Naive thymus-derived CD4-positive, alpha-beta T cell (primary cell): ENCODE measurements around the gene WDFY1. TPM values are rescaled to one million over a fixed set of nuclear protein-coding genes. Genes with fewer than 3 reads are reported as not detected.
"Not testable (repeated sequence)": the region's sequence is repeated elsewhere in the genome, so short reads cannot be mapped to it uniquely, and the experiment has no call there.

Source experiments
- ATAC-seq: fragments of 150-1000 bp; cut with Tn5 transposase; 2 replicates; pipeline ENCODE4 v1.10.0; 2021; ENCODE audit warnings: mild to moderate bottlenecking, moderate library complexity
- CTCF ChIA-PET: fragments of 350-600 bp; sonication (Branson Sonifier 250); formaldehyde crosslinking; loops from one replicate; lab custom pipeline; 2021; ENCODE audit warnings: antibody characterized with exemption; lab: Charles Lee
- POLR2A ChIA-PET: fragments of 350-600 bp; sonication (Branson Sonifier 250); formaldehyde crosslinking; loops from one replicate; lab custom pipeline; 2021; ENCODE audit warnings: antibody characterized with exemption, inconsistent platforms; lab: Charles Lee
- DNase-seq, 9 donors: peaks; one replicate each; pipeline versions ENCODE4 v3.0.0 to v3.0.0-alpha.2; 2020 to 2022; ENCODE audit warnings: mixed read lengths in 1 of 9
- H3K27ac ChIP-seq: one replicate; pipeline ENCODE4 v1.7.0; 2013; ENCODE audit warnings: mild to moderate bottlenecking, low read depth, low read length, moderate library complexity
- H3K27me3 ChIP-seq, 2 donors: one replicate each; pipeline ENCODE4 v1.7.0; 2013; ENCODE audit warnings: low read length in 2 of 2, mild to moderate bottlenecking in 2 of 2, moderate library complexity in 2 of 2; ENCODE audit not compliant: control insufficient read depth in 2 of 2, insufficient read depth in 2 of 2
- H3K36me3 ChIP-seq, 3 experiments: 1 replicate in 2 of 3; 2 replicates in 1 of 3; pipeline ENCODE4 v1.7.0; 2013; ENCODE audit warnings: low read length in 3 of 3, mild to moderate bottlenecking in 3 of 3, moderate library complexity in 1 of 3; ENCODE audit not compliant: insufficient read depth in 3 of 3, control insufficient read depth in 2 of 3
- H3K4me1 ChIP-seq, 2 donors: one replicate each; pipeline ENCODE4 v1.7.0; 2013; ENCODE audit warnings: low read length in 2 of 2, mild to moderate bottlenecking in 2 of 2, moderate library complexity in 1 of 2; ENCODE audit not compliant: control insufficient read depth in 2 of 2, insufficient read depth in 2 of 2
- H3K4me3 ChIP-seq: 2 replicates; pipeline ENCODE4 v1.7.0; 2013; ENCODE audit warnings: mild to moderate bottlenecking, low read length
- H3K9me3 ChIP-seq, 3 experiments: 1 replicate in 2 of 3; 2 replicates in 1 of 3; pipeline ENCODE4 v1.7.0; 2013; ENCODE audit warnings: low read length in 3 of 3; ENCODE audit not compliant: control insufficient read depth in 2 of 3
- H3K27ac Mint-ChIP-seq, 9 donors: one replicate each; pipeline ENCODE4 v1.8.0; 2020 to 2022; ENCODE audit warnings: mixed read lengths in 9 of 9, mild to moderate bottlenecking in 8 of 9, moderate library complexity in 5 of 9, inconsistent platforms in 2 of 9
- H3K27me3 Mint-ChIP-seq, 5 donors: one replicate each; pipeline ENCODE4 v1.8.0; 2021 to 2022; ENCODE audit warnings: mixed read lengths in 5 of 5, mild to moderate bottlenecking in 1 of 5
- H3K36me3 Mint-ChIP-seq, 5 donors: one replicate each; pipeline ENCODE4 v1.8.0; 2020 to 2022; ENCODE audit warnings: mixed read lengths in 5 of 5, mild to moderate bottlenecking in 3 of 5, inconsistent platforms in 1 of 5
- H3K4me1 Mint-ChIP-seq, 7 donors: one replicate each; pipeline ENCODE4 v1.8.0; 2020 to 2022; ENCODE audit warnings: mixed read lengths in 7 of 7, mild to moderate bottlenecking in 3 of 7, inconsistent platforms in 1 of 7
- H3K4me3 Mint-ChIP-seq, 10 donors: one replicate each; pipeline ENCODE4 v1.8.0; 2020 to 2022; ENCODE audit warnings: mild to moderate bottlenecking in 10 of 10, mixed read lengths in 10 of 10, moderate library complexity in 6 of 10, inconsistent platforms in 2 of 10
- H3K9me3 Mint-ChIP-seq, 11 donors: one replicate each; pipeline ENCODE4 v1.8.0; 2020 to 2022; ENCODE audit warnings: mixed read lengths in 11 of 11, mild to moderate bottlenecking in 4 of 11, inconsistent platforms in 1 of 11, moderate library complexity in 1 of 11
- intact Hi-C, 2 donors: fragments of 100-400 bp; cut with micrococcal nuclease; formaldehyde crosslinking; loops; one replicate each; pipeline ENCODE4 v1.15.1; 2023
- polyA plus RNA-seq, 2 donors: library from polyadenylated mRNA; unstranded; fragments of 300-500 nt; fragmentation: Illumina TruSeq; gene quantifications; one replicate each; pipeline ENCODE4 v1.2.3, GENCODE V29; 2021
- total RNA-seq, 6 experiments: library from RNA in 5 of 6; stranded (reverse) in 5 of 6; gene quantifications; 1 replicate in 5 of 6; 2 replicates in 1 of 6; pipeline ENCODE4 v1.2.3 and lab custom pipeline; 2021 to 2026

The WDFY1 gene
- total and polyA plus RNA-seq, 7 experiments from 2014 or later, result 13.9 to 80.1 (median 27.4) TPM

- Mint-ChIP-seq H3K4me3 (peak overlapping the region in 2 of 10 donors; percentile 12 to 50), H3K36me3 (peaks cover 0 to 38% (median 14%) of the 10 kb centered on the region in 5 donors), H3K4me1 (peaks cover 32 to 79% (median 73%) of the 10 kb centered on the region in 7 donors), H3K27ac (peak overlapping the region in 3 of 9 donors; percentile 4 to 81 (median 43))
- H3K27me3 Mint-ChIP-seq, H3K9me3 ChIP-seq, intact Hi-C loops, H3K27me3 ChIP-seq, CTCF ChIA-PET, H3K36me3 ChIP-seq, DNase-seq, H3K27ac ChIP-seq, H3K9me3 Mint-ChIP-seq, H3K4me3 ChIP-seq: not testable (repeated sequence)
- H3K4me1 ChIP-seq, result peaks cover 21 to 26% of the 10 kb centered on the region in 2 donors
- peak; percentile 42 for ATAC-seq
- POLR2A ChIA-PET, result interaction anchor here (0.8 kb wide), 1 partner anchor 18 kb away, joined by 3 read pairs; no protein-coding TSS in a partner anchor
These were observed 5.7 kb downstream of the WDFY1 start for GRCh38 chr2:223939438-223939837.

DNA sequence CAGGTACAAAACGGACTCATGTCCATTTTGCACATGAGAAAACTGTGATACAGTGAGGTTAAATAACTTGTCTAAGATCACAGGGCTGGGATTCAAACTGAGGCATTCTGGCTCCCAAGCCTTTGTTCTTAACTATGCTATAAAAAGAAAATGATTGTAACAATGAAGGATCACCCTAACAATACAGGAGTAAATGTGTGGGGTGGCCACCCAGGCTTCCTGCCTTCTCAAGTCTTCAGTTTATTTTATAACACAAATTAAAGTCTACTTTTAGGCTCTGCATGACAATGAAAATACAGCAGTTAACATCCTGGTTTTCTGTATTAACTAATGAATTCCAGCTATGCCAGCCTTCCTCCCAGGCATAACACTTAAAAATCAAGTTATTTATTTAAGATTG lies 7.6 kb downstream of the WDFY1 start:
- no peak overlapping the region for H3K27ac ChIP-seq
- peaks cover 14 to 22% of the 10 kb centered on the region in 2 donors for H3K4me1 ChIP-seq
- Mint-ChIP-seq H3K27ac (no peak overlapping the region), H3K4me3 (peak overlapping the region in 1 of 10 donors; percentile 63), H3K4me1 (peaks cover 19 to 80% (median 69%) of the 10 kb centered on the region in 7 donors), H3K27me3 (no peaks in the 10 kb centered on the region), H3K36me3 (peaks cover 0 to 32% (median 10%) of the 10 kb centered on the region in 5 donors), H3K9me3 (peaks cover 0 to 6% (median 0%) of the 10 kb centered on the region in 11 donors)
- no peaks in the 10 kb centered on the region for H3K36me3 ChIP-seq
- ATAC-seq (no peak), DNase-seq (no peak)
- H3K4me3 ChIP-seq, result no peak overlapping the region
- ChIA-PET POLR2A (interaction anchor here (0.6 kb wide), 1 partner anchor 106 kb away, joined by 3 read pairs; no protein-coding TSS in a partner anchor), CTCF (no interaction called here)
- intact Hi-C loops, result loop anchor here in 1 of 2 donors (2.0 kb wide), 1 partner anchor 41 kb away; no protein-coding TSS in a partner anchor
- no peaks in the 10 kb centered on the region for H3K9me3 ChIP-seq
- no peaks in the 10 kb centered on the region for H3K27me3 ChIP-seq

DNA sequence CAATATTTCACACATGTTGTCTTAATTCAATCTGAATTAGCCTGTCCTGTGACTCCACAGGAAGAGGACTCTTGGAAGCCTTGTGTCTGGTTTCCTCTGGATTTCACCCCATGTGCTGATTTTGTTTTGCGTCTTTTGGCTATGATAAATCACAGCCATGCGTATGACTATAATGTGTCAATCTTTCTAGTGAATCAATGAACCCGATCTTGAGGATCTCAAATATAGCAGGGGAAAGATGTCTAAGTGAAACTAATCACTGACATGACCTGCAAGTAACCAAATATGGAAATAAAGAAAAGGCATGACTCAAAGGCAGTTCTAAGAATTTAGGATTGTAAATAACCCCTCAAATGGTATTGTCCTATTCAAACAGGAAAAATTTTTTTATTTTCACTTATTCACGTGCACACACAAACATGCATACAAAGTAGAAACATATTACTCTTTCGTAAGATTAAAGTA lies 8.2 kb downstream of the WDFY1 start:
- intact Hi-C loops, result loop anchor here in 1 of 2 donors (2.0 kb wide), 1 partner anchor 40 kb away; no protein-coding TSS in a partner anchor
- Histone ChIP-seq H3K9me3 (no peaks in the 10 kb centered on the region), H3K4me3 (no peak overlapping the region), H3K27ac (no peak overlapping the region), H3K36me3 (no peaks in the 10 kb centered on the region), H3K4me1 (peaks cover 12 to 24% of the 10 kb centered on the region in 2 donors), H3K27me3 (no peaks in the 10 kb centered on the region)
- Mint-ChIP-seq H3K27ac (peak overlapping the region in 2 of 9 donors; percentile 22 to 70), H3K9me3 (peaks cover 0 to 6% (median 0%) of the 10 kb centered on the region in 11 donors), H3K4me3 (peak overlapping the region in 1 of 10 donors; percentile 62), H3K4me1 (peaks cover 18 to 78% (median 71%) of the 10 kb centered on the region in 7 donors), H3K27me3 (no peaks in the 10 kb centered on the region), H3K36me3 (peaks cover 0 to 31% (median 10%) of the 10 kb centered on the region in 5 donors)
- ChIA-PET CTCF (interaction anchor here (0.8 kb wide), 1 partner anchor 348 kb away, joined by 3 read pairs; no protein-coding TSS in a partner anchor), POLR2A (no interaction called here)
- no peak for DNase-seq
- no peak for ATAC-seq

GRCh38 chr2:223935459-223936125 lies 9.5 kb downstream of the WDFY1 start:
- Mint-ChIP-seq H3K4me1 (peaks cover 12 to 79% (median 71%) of the 10 kb centered on the region in 7 donors), H3K27ac (peak overlapping the region in 2 of 9 donors; percentile 7 to 21), H3K36me3 (peaks cover 0 to 24% (median 5%) of the 10 kb centered on the region in 5 donors), H3K9me3 (peaks cover 0 to 4% (median 0%) of the 10 kb centered on the region in 11 donors), H3K27me3 (no peaks in the 10 kb centered on the region), H3K4me3 (peak overlapping the region in 1 of 10 donors; percentile 27)
- DNase-seq (no peak), ATAC-seq (no peak)
- H3K9me3 ChIP-seq, result no peaks in the 10 kb centered on the region
- H3K36me3 ChIP-seq, result no peaks in the 10 kb centered on the region
- H3K4me3 ChIP-seq, result no peak overlapping the region
- intact Hi-C loops, result loop anchor here in 1 of 2 donors (2.0 kb wide), 1 partner anchor 39 kb away; no protein-coding TSS in a partner anchor
- no peak overlapping the region for H3K27ac ChIP-seq
- ChIA-PET POLR2A (interaction anchor here (0.5 to 1.9 kb wide), 2 partner anchors 9 to 86 kb away, joined by 3 to 6 read pairs; partner anchors contain the start of gene WDFY1), CTCF (interaction anchor here (0.8 to 1.1 kb wide), 2 partner anchors 34 to 349 kb away, joined by 3 to 4 read pairs; no protein-coding TSS in a partner anchor)
- no peaks in the 10 kb centered on the region for H3K27me3 ChIP-seq
- peaks cover 7 to 17% of the 10 kb centered on the region in 2 donors for H3K4me1 ChIP-seq

DNA sequence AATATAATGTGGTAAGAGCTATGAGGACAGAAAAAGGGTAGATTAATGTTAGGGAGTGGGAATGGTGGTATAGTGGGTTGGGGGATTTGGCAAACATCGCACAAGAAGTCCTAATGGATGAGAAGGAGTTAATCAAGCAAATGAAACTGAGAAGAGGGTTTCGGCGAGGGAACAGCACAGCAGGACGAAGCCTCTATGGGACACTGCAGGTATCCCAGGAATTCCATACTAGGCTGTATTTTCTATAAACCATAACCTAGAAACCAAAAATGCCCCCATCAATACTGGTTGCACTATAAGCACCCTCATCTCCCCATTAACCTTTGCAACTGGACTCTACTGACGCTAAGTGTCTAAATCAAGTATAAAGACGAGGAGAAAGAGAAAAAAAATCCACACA lies 10.3 kb downstream of the WDFY1 start:
- Mint-ChIP-seq H3K27me3 (no peaks in the 10 kb centered on the region), H3K9me3 (peaks cover 0 to 4% (median 0%) of the 10 kb centered on the region in 11 donors), H3K4me3 (no peak overlapping the region), H3K4me1 (peaks cover 19 to 86% (median 78%) of the 10 kb centered on the region in 7 donors), H3K36me3 (peaks cover 0 to 20% (median 5%) of the 10 kb centered on the region in 5 donors), H3K27ac (no peak overlapping the region)
- Histone ChIP-seq H3K36me3 (no peaks in the 10 kb centered on the region), H3K4me1 (peaks cover 14 to 24% of the 10 kb centered on the region in 2 donors), H3K9me3 (no peaks in the 10 kb centered on the region), H3K27ac (no peak overlapping the region), H3K27me3 (no peaks in the 10 kb centered on the region), H3K4me3 (no peak overlapping the region)
- no peak for ATAC-seq
- no peak for DNase-seq
- intact Hi-C loops, result no loop called here
- CTCF ChIA-PET, result interaction anchor here (1.1 kb wide), 1 partner anchor 35 kb away, joined by 4 read pairs; no protein-coding TSS in a partner anchor
- POLR2A ChIA-PET, result interaction anchor here (0.6 to 1.9 kb wide), 2 partner anchors 10 to 930 kb away, joined by 3 to 6 read pairs; partner anchors contain the start of gene WDFY1
